ENCODE results near the gene SPINT3.

SPINT3 gene

GRCh38 chr20:45503403-45503802, 12.0 kb downstream of the SPINT3 start:
- Histone ChIP-seq H3K27me3 (ENCODE audit: insufficient read depth, poor library complexity, severe bottlenecking) (peaks cover 5% of the 10 kb centered on the region), H3K27ac (replicated peaks) (no peak overlapping the region), H3K4me3 (replicated peaks; ENCODE audit: insufficient read depth, low read length) (no peak overlapping the region)
- no peak for TF ChIP-seq CTCF (IDR thresholded peaks at IDR 0.05; ENCODE audit: insufficient read depth, low read length)
- TF ChIP-seq REST (IDR thresholded peaks at IDR 0.05; ENCODE audit: insufficient replicate concordance, low read depth): no peak
- no peak for TF ChIP-seq GABPA (IDR thresholded peaks at IDR 0.05; ENCODE audit: low read depth)
- TF ChIP-seq POLR2AphosphoS5 (IDR thresholded peaks at IDR 0.05; ENCODE audit: low read depth): no peak
- TF ChIP-seq SPI1 (IDR thresholded peaks at IDR 0.05; ENCODE audit: borderline replicate concordance, low read depth): no peak
- DNase-seq (ENCODE audit: low read depth in 1 of 2, low spot score in 1 of 2): no peak

GRCh38 chr20:45502561-45502960, 12.9 kb downstream of the SPINT3 start:
- no peak overlapping the region for H3K27ac ChIP-seq (replicated peaks)
- peaks cover 5% of the 10 kb centered on the region for H3K27me3 ChIP-seq (ENCODE audit: insufficient read depth, poor library complexity, severe bottlenecking)
- DNase-seq (ENCODE audit: low read depth in 1 of 2, low spot score in 1 of 2): no peak
- no peak overlapping the region for H3K4me3 ChIP-seq (replicated peaks; ENCODE audit: insufficient read depth, low read length)
- TF ChIP-seq GABPA (IDR thresholded peaks at IDR 0.05; ENCODE audit: low read depth) (no peak), POLR2AphosphoS5 (IDR thresholded peaks at IDR 0.05; ENCODE audit: low read depth) (no peak), REST (IDR thresholded peaks at IDR 0.05; ENCODE audit: insufficient replicate concordance, low read depth) (no peak), CTCF (IDR thresholded peaks at IDR 0.05; ENCODE audit: insufficient read depth, low read length) (no peak), SPI1 (IDR thresholded peaks at IDR 0.05; ENCODE audit: borderline replicate concordance, low read depth) (no peak)

GRCh38 chr20:45501600-45501999, 13.8 kb downstream of the SPINT3 start:
- DNase-seq (ENCODE audit: low read depth in 1 of 2, low spot score in 1 of 2): no peak
- no peak overlapping the region for H3K27ac ChIP-seq (replicated peaks)
- TF ChIP-seq POLR2AphosphoS5 (IDR thresholded peaks at IDR 0.05; ENCODE audit: low read depth) (no peak), GABPA (IDR thresholded peaks at IDR 0.05; ENCODE audit: low read depth) (no peak), REST (IDR thresholded peaks at IDR 0.05; ENCODE audit: insufficient replicate concordance, low read depth) (no peak), CTCF (IDR thresholded peaks at IDR 0.05; ENCODE audit: insufficient read depth, low read length) (no peak), SPI1 (IDR thresholded peaks at IDR 0.05; ENCODE audit: borderline replicate concordance, low read depth) (no peak)
- H3K4me3 ChIP-seq (replicated peaks; ENCODE audit: insufficient read depth, low read length): no peak overlapping the region
- H3K27me3 ChIP-seq (ENCODE audit: insufficient read depth, poor library complexity, severe bottlenecking): peaks cover 5% of the 10 kb centered on the region
